Endothelial cell of umbilical vein (primary cell): Measurements from ENCODE around the gene SH3GL1. TPM values are rescaled to one million over a fixed set of nuclear protein-coding genes. Genes with fewer than 3 reads are reported as not detected.
A peak's percentile ranks its signal among the peaks of the same experiment; 100 is the strongest.

Source experiments
- BruUV-seq: library from RNA; stranded (reverse); fragments of 400-500 nt; replicated peaks from 2 replicates; lab custom pipeline; 2021; lab: Mats Ljungman, UMichigan
- CTCF ChIA-PET: fragments of 300-600, 350-600 bp; sonication (Branson Sonifier 250); formaldehyde crosslinking; loops from one replicate; lab custom pipeline; 2021; ENCODE audit warnings: antibody characterized with exemption, inconsistent platforms; lab: Charles Lee
- POLR2A ChIA-PET: fragments of 300-600, 350-600 bp; sonication (Branson Sonifier 250); formaldehyde crosslinking; loops from one replicate; lab custom pipeline; 2021; ENCODE audit warnings: antibody characterized with exemption, inconsistent platforms; lab: Charles Lee
- DNase-seq: peaks from one replicate; pipeline ENCODE4 v3.0.0-alpha.2; 2011; ENCODE audit warnings: low read depth, low spot score
- FAIRE-seq: peaks from 2 replicates; lab custom pipeline; 2011; peaks lifted over from hg19 to GRCh38; lab: Jason Lieb, UNC
- H2AFZ ChIP-seq: 2 replicates; pipeline ENCODE4 v1.6.0; 2012; ENCODE audit warnings: low read depth, low read length, control low read depth, inconsistent platforms
- H3K27ac ChIP-seq: 2 replicates; pipeline ENCODE4 v1.5.1; 2011; ENCODE audit warnings: low read depth, mild to moderate bottlenecking, control low read depth, low read length, moderate library complexity; ENCODE audit not compliant: insufficient read depth
- H3K27me3 ChIP-seq, 2 experiments: 2 replicates each; pipeline versions ENCODE4 v1.6.0 to v1.6.1; 2011; ENCODE audit warnings: low read length in 2 of 2, mixed read lengths in 1 of 2; ENCODE audit not compliant: control insufficient read depth in 2 of 2, insufficient read depth in 2 of 2
- H3K36me3 ChIP-seq, 2 experiments: 2 replicates in 1 of 2; 3 replicates in 1 of 2; pipeline ENCODE4 v1.5.1; 2011; ENCODE audit warnings: low read length in 2 of 2, mild to moderate bottlenecking in 1 of 2, moderate library complexity in 1 of 2; ENCODE audit not compliant: control insufficient read depth in 2 of 2, insufficient read depth in 2 of 2; ENCODE audit errors: extremely low read depth in 1 of 2
- H3K4me1 ChIP-seq: 3 replicates; pipeline ENCODE4 v1.5.1; 2011; ENCODE audit warnings: mild to moderate bottlenecking, low read length; ENCODE audit not compliant: control insufficient read depth, insufficient read depth; ENCODE audit errors: extremely low read depth
- H3K4me2 ChIP-seq: 2 replicates; pipeline ENCODE4 v1.6.1; 2011; ENCODE audit warnings: low read length, control low read depth, mixed read lengths; ENCODE audit not compliant: insufficient read depth
- H3K4me3 ChIP-seq, 3 experiments: fragments of 200-600 bp in 1 of 3; sonication (generic), shearing (Covaris generic) in 1 of 3; replicated peaks in 1 of 3; 2 replicates each; pipeline ENCODE4 v1.5.1; 2011 to 2016; ENCODE audit warnings: control low read depth in 3 of 3, low read length in 3 of 3, mild to moderate bottlenecking in 2 of 3, inconsistent platforms in 1 of 3, low read depth in 1 of 3, moderate library complexity in 1 of 3; ENCODE audit not compliant: insufficient read depth in 1 of 3
- H3K79me2 ChIP-seq: 2 replicates; pipeline ENCODE4 v1.6.0; 2012; ENCODE audit warnings: low read length, inconsistent platforms; ENCODE audit not compliant: control insufficient read depth, insufficient read depth
- H3K9ac ChIP-seq: replicated peaks from 2 replicates; pipeline ENCODE3; 2011; ENCODE audit warnings: low read length, control low read depth; ENCODE audit not compliant: insufficient read depth; ENCODE audit errors: extremely low read depth
- H3K9me1 ChIP-seq: replicated peaks from 3 replicates; pipeline ENCODE4 v1.6.0; 2011; ENCODE audit warnings: mild to moderate bottlenecking, low read length; ENCODE audit not compliant: control insufficient read depth, insufficient read depth; ENCODE audit errors: extremely low read depth
- H3K9me3 ChIP-seq: replicated peaks from 2 replicates; pipeline ENCODE4 v1.5.1; 2012; ENCODE audit warnings: low read length, inconsistent platforms; ENCODE audit not compliant: control insufficient read depth, insufficient read depth
- H4K20me1 ChIP-seq: replicated peaks from 2 replicates; pipeline ENCODE3; 2011; ENCODE audit warnings: mild to moderate bottlenecking, low read length; ENCODE audit not compliant: control insufficient read depth, insufficient read depth; ENCODE audit errors: extremely low read depth
- EZH2 ChIP-seq: IDR thresholded peaks from 2 replicates; pipeline ENCODE4 v1.6.1; 2012; ENCODE audit warnings: borderline replicate concordance, low read depth, mild to moderate bottlenecking, moderate library complexity, low read length, inconsistent platforms; ENCODE audit not compliant: severe bottlenecking
- FOS ChIP-seq: IDR thresholded peaks from 2 replicates; pipeline ENCODE4 v1.6.1; 2011; ENCODE audit warnings: mild to moderate bottlenecking, low read length, moderate library complexity, borderline replicate concordance; ENCODE audit not compliant: insufficient read depth
- GATA2 ChIP-seq: IDR thresholded peaks from 2 replicates; pipeline ENCODE4 v1.7.0; 2011; ENCODE audit warnings: low read depth, mild to moderate bottlenecking, moderate library complexity, mixed read lengths, low read length; ENCODE audit not compliant: insufficient read length, insufficient read depth
- JUN ChIP-seq: IDR thresholded peaks from 2 replicates; pipeline ENCODE4 v1.6.1; 2011; ENCODE audit warnings: borderline replicate concordance, low read depth; ENCODE audit not compliant: insufficient read length, insufficient read depth
- MYC ChIP-seq: IDR thresholded peaks from one replicate; pipeline ENCODE4 v1.6.1; 2011; ENCODE audit warnings: mild to moderate bottlenecking, low read depth, low read length
- POLR2A ChIP-seq: IDR thresholded peaks from 2 replicates; pipeline ENCODE4 v1.6.1; 2012; ENCODE audit warnings: low read depth, mild to moderate bottlenecking, control low read depth, low read length
- POLR2AphosphoS5 ChIP-seq: IDR thresholded peaks from 2 replicates; pipeline ENCODE4 v1.6.1; 2012; ENCODE audit warnings: low read depth, mild to moderate bottlenecking, control low read depth, low read length, moderate library complexity; ENCODE audit not compliant: insufficient read depth
- dilution Hi-C: fragments of 300-500 bp; cut with MboI; formaldehyde crosslinking; loops from one replicate; pipeline ENCODE4 v1.15.0; 2019; ENCODE audit warnings: low sequenced_read_pairs; ENCODE audit not compliant: extremely low pct_ligation_motif_present
- intact Hi-C: fragments of 100-400 bp; cut with micrococcal nuclease; formaldehyde crosslinking; loops from one replicate; pipeline ENCODE4 v1.10.0; 2022
- polyA plus RNA-seq, 4 experiments: library from polyadenylated mRNA; depleted of rRNA in 3 of 4; stranded (reverse) in 3 of 4; unstranded in 1 of 4; fragments of >200 nt; gene quantifications; 2 replicates each; pipeline versions ENCODE4 v1.2.1 to v1.2.3, GENCODE V29; 2011 to 2012; ENCODE audit warnings: missing spikeins in 1 of 4
- total RNA-seq: library from RNA; stranded (reverse); gene quantifications from 2 replicates; pipeline ENCODE4 v1.2.3, GENCODE V29; 2021
- TF ChIP-seq, protein P1 (sequence below), 2 donors: IDR thresholded peaks; 1 replicate in 1 of 2; 2 replicates in 1 of 2; pipeline ENCODE4 v1.5.1; 2011; ENCODE audit warnings: low read length in 2 of 2, mild to moderate bottlenecking in 2 of 2, moderate library complexity in 2 of 2, control low read depth in 1 of 2, inconsistent platforms in 1 of 2, low read depth in 1 of 2; ENCODE audit not compliant: insufficient read depth in 1 of 2; ENCODE audit errors: extremely low read depth in 1 of 2
- TF ChIP-seq, protein P2 (sequence below): IDR thresholded peaks from 2 replicates; pipeline ENCODE4 v1.6.1; 2011; ENCODE audit not compliant: insufficient read depth, insufficient read length

The SH3GL1 gene
- total and polyA plus RNA-seq, 2 donors (not counting 3 experiments of a cell fraction or from before 2014, with no cell fraction given): 143 to 145 TPM

DNA sequence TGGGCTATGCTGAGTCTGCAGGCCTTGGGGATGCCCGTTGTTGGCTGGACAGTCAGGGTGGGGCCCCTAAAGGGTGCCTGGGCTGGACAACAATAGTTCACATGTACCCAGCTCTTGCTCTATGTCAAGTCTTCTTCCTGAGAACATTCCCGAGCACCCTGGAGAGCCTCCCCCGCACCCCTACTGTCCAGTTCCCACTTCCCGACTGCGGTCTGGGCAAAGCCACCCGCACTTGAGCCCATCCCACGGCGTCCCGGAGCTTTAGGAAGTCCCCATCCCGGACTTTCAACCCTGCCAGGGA is 58.1 kb downstream of the SH3GL1 start:
- Histone ChIP-seq H3K9ac (peak overlapping the region; percentile 68), H3K9me1 (no peaks in the 10 kb centered on the region), H3K27me3 (no peaks in the 10 kb centered on the region), H3K79me2 (no peaks in the 10 kb centered on the region), H3K27ac (peak overlapping the region; percentile 61), H3K4me1 (peaks cover 16% of the 10 kb centered on the region), H3K36me3 (peaks cover 2% of the 10 kb centered on the region in 2 experiments), H3K4me3 (peak overlapping the region; percentile 31 to 62 (median 37)), H2AFZ (peak overlapping the region; percentile 70), H3K4me2 (peak overlapping the region; percentile 75), H4K20me1 (no peaks in the 10 kb centered on the region), H3K9me3 (no peaks in the 10 kb centered on the region)
- ChIA-PET POLR2A (interaction anchor here (0.8 to 2.3 kb wide), 8 partner anchors 9 to 95 kb away, joined by 3 to 7 read pairs (median 4); partner anchors contain the start of gene YJU2), CTCF (interaction anchor here (0.7 to 3.1 kb wide), 9 partner anchors 10 to 79 kb away, joined by 3 to 54 read pairs (median 7); partner anchors contain the start of gene SH3GL1)
- TF ChIP-seq, protein P1, sequence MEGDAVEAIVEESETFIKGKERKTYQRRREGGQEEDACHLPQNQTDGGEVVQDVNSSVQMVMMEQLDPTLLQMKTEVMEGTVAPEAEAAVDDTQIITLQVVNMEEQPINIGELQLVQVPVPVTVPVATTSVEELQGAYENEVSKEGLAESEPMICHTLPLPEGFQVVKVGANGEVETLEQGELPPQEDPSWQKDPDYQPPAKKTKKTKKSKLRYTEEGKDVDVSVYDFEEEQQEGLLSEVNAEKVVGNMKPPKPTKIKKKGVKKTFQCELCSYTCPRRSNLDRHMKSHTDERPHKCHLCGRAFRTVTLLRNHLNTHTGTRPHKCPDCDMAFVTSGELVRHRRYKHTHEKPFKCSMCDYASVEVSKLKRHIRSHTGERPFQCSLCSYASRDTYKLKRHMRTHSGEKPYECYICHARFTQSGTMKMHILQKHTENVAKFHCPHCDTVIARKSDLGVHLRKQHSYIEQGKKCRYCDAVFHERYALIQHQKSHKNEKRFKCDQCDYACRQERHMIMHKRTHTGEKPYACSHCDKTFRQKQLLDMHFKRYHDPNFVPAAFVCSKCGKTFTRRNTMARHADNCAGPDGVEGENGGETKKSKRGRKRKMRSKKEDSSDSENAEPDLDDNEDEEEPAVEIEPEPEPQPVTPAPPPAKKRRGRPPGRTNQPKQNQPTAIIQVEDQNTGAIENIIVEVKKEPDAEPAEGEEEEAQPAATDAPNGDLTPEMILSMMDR (IDR thresholded peaks at IDR 0.05; ENCODE audit: extremely low read depth in 1 of 2, insufficient read depth in 1 of 2, low read depth in 1 of 2, low read length in 2 of 2): no peak
- TF ChIP-seq POLR2AphosphoS5 (no peak), MYC (no peak), EZH2 (no peak), JUN (no peak), GATA2 (no peak), POLR2A (no peak), FOS (no peak)
- TF ChIP-seq, protein P2, sequence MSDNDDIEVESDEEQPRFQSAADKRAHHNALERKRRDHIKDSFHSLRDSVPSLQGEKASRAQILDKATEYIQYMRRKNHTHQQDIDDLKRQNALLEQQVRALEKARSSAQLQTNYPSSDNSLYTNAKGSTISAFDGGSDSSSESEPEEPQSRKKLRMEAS: no peak
- FAIRE-seq (no peak), DNase-seq (no peak)
- dilution Hi-C loops (no loop called here), intact Hi-C loops (no loop called here)
- TSS peak; percentile 96 for BruUV-seq
